Measurements from ENCODE around the gene OPRM1.

DNA sequence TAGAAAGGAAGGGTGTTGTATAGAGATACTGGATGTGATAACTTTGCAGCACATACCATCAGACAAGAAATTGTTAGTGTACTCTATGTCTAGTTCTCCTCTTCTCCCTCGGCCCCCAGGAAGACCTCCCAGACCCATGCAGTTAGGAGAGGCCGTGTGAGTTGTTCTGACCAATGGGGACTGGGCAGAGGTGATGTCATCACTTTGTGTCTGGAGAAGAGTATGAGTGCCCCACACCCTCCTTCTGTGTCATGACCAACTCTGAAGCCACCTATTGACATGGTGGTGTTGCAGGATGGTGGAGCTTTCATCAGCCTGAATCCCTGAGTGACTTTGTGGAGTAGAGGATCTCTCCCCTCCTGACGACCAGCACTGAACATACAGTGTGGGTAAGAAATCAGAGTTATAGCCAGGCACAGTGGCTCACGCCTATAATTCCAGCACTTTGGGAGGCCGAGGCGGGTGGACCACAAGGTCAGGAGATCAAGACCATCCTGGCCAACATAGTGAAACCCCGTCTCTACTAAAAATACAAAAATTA, 245.3 kb downstream of the OPRM1 start:
- TF ChIP-seq, protein P1, sequence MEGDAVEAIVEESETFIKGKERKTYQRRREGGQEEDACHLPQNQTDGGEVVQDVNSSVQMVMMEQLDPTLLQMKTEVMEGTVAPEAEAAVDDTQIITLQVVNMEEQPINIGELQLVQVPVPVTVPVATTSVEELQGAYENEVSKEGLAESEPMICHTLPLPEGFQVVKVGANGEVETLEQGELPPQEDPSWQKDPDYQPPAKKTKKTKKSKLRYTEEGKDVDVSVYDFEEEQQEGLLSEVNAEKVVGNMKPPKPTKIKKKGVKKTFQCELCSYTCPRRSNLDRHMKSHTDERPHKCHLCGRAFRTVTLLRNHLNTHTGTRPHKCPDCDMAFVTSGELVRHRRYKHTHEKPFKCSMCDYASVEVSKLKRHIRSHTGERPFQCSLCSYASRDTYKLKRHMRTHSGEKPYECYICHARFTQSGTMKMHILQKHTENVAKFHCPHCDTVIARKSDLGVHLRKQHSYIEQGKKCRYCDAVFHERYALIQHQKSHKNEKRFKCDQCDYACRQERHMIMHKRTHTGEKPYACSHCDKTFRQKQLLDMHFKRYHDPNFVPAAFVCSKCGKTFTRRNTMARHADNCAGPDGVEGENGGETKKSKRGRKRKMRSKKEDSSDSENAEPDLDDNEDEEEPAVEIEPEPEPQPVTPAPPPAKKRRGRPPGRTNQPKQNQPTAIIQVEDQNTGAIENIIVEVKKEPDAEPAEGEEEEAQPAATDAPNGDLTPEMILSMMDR (IDR thresholded peaks at IDR 0.05; ENCODE audit: low read depth, low read length, poor library complexity, severe bottlenecking): no peak
- no peak for TF ChIP-seq EZH2phosphoT487 (IDR thresholded peaks at IDR 0.05; ENCODE audit: borderline replicate concordance, low read length)
